Measurements from ENCODE around the gene TMEM221.

The TMEM221 gene

GRCh38 chr19:17421942-17422341, 26.5 kb downstream of the TMEM221 start:
- Histone ChIP-seq H3K36me3 (peaks cover 0 to 9% (median 0%) of the 10 kb centered on the region in 3 donors), H3K27ac (no peak overlapping the region), H3K27me3 (no peaks in the 10 kb centered on the region), H3K9me3 (no peaks in the 10 kb centered on the region), H3K4me3 (no peak overlapping the region), H3K4me1 (peaks cover 0 to 19% (median 8%) of the 10 kb centered on the region in 4 donors)
- DNase-seq: no peak
- TF ChIP-seq, protein P1, sequence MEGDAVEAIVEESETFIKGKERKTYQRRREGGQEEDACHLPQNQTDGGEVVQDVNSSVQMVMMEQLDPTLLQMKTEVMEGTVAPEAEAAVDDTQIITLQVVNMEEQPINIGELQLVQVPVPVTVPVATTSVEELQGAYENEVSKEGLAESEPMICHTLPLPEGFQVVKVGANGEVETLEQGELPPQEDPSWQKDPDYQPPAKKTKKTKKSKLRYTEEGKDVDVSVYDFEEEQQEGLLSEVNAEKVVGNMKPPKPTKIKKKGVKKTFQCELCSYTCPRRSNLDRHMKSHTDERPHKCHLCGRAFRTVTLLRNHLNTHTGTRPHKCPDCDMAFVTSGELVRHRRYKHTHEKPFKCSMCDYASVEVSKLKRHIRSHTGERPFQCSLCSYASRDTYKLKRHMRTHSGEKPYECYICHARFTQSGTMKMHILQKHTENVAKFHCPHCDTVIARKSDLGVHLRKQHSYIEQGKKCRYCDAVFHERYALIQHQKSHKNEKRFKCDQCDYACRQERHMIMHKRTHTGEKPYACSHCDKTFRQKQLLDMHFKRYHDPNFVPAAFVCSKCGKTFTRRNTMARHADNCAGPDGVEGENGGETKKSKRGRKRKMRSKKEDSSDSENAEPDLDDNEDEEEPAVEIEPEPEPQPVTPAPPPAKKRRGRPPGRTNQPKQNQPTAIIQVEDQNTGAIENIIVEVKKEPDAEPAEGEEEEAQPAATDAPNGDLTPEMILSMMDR (IDR thresholded peaks at IDR 0.05): no peak
- intact Hi-C loops (cut with DNase I; ENCODE audit: low total_unique reads): loop anchor here (5.0 kb wide), 1 partner anchor 45 kb away; no protein-coding TSS in a partner anchor

DNA sequence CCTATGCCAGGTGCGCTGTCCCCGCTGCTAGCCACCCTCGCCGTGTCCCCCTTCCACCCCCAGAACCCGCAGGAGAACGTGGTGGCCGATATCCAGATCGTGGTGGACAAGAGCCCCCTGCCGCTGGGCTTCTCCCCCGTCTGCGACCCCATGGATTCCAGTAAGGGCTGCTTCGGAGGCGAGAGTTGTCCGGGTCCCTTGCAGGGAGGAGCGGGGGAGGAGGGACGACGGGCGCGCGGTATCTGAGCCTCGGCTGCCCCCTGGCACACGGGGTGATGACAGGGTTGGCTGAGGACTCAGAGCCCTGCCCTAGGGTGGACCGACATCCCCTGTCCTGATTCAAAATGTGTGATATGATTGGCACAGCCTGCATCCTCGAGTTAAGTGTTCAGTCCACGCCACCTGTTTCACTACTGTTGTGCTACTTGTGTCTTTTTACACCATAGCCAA, 28.0 kb downstream of the TMEM221 start:
- Histone ChIP-seq H3K36me3 (peaks cover 0 to 9% (median 0%) of the 10 kb centered on the region in 3 donors), H3K4me1 (peaks cover 0 to 19% (median 8%) of the 10 kb centered on the region in 4 donors), H3K4me3 (peak overlapping the region; percentile 66 to 88), H3K27ac (peak overlapping the region; percentile 63 to 66), H3K9me3 (no peaks in the 10 kb centered on the region), H3K27me3 (no peaks in the 10 kb centered on the region)
- TF ChIP-seq, protein P1 (IDR thresholded peaks at IDR 0.05): no peak
- DNase-seq: peak; percentile 30 to 74
- intact Hi-C loops (cut with DNase I; ENCODE audit: low total_unique reads): loop anchor here (5.0 kb wide), 1 partner anchor 47 kb away; no protein-coding TSS in a partner anchor

DNA sequence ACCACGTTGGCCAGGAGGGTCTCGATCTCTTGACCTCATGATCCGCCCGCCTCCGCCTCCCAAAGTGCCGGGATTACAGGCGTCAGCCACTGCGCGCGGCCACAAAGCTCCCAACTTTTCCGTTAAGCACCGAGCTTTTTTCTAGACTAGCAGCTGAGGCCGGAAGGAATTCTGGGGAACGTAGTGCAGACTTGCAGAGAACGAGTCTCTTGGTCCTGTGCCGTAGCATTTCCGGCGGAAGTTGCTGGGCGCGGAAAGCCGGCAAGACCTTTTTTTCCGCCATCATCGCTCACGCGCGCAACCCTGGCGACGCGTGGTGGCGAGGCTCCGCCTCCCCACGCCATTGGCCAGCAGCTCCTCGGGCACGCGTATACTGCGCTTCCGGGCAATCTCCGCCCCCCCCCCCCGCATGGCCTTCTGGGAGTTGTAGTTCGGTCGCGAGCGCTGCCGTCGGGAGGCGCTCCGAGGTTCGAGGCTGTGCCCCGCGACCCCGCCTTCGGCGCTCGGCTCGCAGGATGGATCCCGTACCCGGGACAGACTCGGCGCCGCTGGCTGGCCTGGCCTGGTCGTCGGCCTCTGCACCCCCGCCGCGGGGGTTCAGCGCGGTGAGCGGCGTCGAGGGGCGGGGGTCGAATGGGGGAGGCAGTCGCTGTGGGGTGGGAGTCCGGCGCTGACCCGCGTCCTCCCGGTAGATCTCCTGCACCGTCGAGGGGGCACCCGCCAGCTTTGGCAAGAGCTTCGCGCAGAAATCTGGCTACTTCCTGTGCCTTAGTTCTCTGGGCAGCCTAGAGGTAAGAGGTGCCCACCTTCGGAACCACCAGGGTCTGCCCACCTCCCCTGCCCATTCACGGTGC, 28.6 kb downstream of the TMEM221 start, which contains the start of gene MVB12A:
Gene MVB12A (plus strand): TSS at position 427 of the 854 bp plus-strand sequence. CDS start 89 bp downstream, at position 516.
- peak; percentile 96 to 99 for DNase-seq
- peak within 1 kb of the TSS; percentile 66 to 82 for H3K27ac ChIP-seq
- H3K9me3 ChIP-seq: no peaks in the 10 kb centered on the region
- TF ChIP-seq, protein P1 (IDR thresholded peaks at IDR 0.05): no peak
- H3K27me3 ChIP-seq: no peaks in the 10 kb centered on the region
- peak within 1 kb of the TSS; percentile 66 to 88 for H3K4me3 ChIP-seq
- peaks cover 0 to 9% (median 0%) of the 10 kb centered on the region in 3 donors for H3K36me3 ChIP-seq
- H3K4me1 ChIP-seq: peaks cover 0 to 17% (median 7%) of the 10 kb centered on the region in 4 donors
- intact Hi-C loops (cut with DNase I; ENCODE audit: low total_unique reads): loop anchor here (5.0 kb wide), 1 partner anchor 47 kb away; no protein-coding TSS in a partner anchor

DNA sequence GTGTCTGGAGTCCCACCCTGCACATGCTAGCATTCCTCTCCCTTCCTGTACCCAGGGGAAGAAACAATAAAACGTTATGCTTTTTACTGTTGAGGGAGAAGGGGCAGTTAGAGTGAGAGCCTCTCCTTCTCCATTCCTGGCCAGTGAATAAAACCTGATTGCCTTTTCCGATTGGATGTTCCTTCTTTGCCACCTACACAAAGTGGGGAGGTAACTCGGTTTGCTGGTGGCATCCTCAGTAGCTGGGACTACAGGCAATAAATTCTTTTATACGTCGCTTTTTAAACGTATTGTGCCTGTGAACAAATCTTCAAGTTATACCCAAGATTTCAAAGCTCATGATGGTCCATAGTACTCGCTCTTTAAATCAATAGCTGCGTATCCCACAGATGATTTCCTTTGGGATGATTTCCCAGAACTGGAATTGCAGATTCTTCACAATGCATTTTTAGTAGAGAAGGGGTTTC, 29.3 kb downstream of the TMEM221 start:
- intact Hi-C loops (cut with DNase I; ENCODE audit: low total_unique reads): no loop called here
- H3K27ac ChIP-seq: peak overlapping the region; percentile 66 to 82
- H3K4me1 ChIP-seq: peaks cover 0 to 13% (median 7%) of the 10 kb centered on the region in 4 donors
- H3K9me3 ChIP-seq: no peaks in the 10 kb centered on the region
- H3K27me3 ChIP-seq: peaks cover 0 to 2% of the 10 kb centered on the region in 2 donors
- TF ChIP-seq, protein P1 (IDR thresholded peaks at IDR 0.05): no peak
- H3K4me3 ChIP-seq: peak overlapping the region; percentile 66 to 88
- peaks cover 0 to 9% (median 0%) of the 10 kb centered on the region in 3 donors for H3K36me3 ChIP-seq
- DNase-seq: no peak

- Histone ChIP-seq H3K27me3 (peaks cover 0 to 6% of the 10 kb centered on the region in 2 donors), H3K36me3 (peaks cover 0 to 5% (median 0%) of the 10 kb centered on the region in 3 donors), H3K9me3 (no peaks in the 10 kb centered on the region), H3K4me3 (no peak overlapping the region), H3K27ac (peak overlapping the region in 1 of 2 donors; percentile 66), H3K4me1 (peaks cover 0 to 13% (median 7%) of the 10 kb centered on the region in 4 donors)
- TF ChIP-seq, protein P1 (IDR thresholded peaks at IDR 0.05): no peak
- no peak for DNase-seq
- intact Hi-C loops (cut with DNase I; ENCODE audit: low total_unique reads): no loop called here
Observed at GRCh38 chr19:17418710-17419109, 29.8 kb downstream of the TMEM221 start.

Data from tibial artery (tissue), 4 donors.